ENCODE measurements around the gene EML4.

DNA sequence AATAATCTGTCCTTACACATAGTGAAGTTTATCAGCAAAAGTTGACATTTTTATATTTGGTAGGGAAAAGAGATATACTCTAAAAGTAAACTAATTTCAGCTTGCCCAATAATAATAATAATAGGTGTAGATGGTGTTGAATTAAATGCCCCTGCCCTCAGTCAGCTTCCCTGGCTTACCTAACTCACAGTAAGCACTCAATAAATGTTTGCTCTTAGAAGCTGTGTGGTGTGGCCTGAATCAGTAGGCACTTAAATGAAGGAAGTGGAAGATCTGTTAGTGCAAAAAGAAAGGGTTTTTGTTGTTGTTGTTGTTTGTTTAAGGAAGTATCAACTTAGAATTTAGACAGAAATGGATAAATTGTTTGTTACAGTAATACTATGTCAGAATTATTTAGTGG is 36.2 kb downstream of the EML4 start:
- TF ChIP-seq, protein P1, sequence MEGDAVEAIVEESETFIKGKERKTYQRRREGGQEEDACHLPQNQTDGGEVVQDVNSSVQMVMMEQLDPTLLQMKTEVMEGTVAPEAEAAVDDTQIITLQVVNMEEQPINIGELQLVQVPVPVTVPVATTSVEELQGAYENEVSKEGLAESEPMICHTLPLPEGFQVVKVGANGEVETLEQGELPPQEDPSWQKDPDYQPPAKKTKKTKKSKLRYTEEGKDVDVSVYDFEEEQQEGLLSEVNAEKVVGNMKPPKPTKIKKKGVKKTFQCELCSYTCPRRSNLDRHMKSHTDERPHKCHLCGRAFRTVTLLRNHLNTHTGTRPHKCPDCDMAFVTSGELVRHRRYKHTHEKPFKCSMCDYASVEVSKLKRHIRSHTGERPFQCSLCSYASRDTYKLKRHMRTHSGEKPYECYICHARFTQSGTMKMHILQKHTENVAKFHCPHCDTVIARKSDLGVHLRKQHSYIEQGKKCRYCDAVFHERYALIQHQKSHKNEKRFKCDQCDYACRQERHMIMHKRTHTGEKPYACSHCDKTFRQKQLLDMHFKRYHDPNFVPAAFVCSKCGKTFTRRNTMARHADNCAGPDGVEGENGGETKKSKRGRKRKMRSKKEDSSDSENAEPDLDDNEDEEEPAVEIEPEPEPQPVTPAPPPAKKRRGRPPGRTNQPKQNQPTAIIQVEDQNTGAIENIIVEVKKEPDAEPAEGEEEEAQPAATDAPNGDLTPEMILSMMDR (IDR thresholded peaks at IDR 0.05) = no peak
- no peak for TF ChIP-seq EZH2 (IDR thresholded peaks at IDR 0.05)

All from neural progenitor cell (in vitro differentiated cells).